BJ (cell line): Measurements from ENCODE around the gene MAP2. TPM values are rescaled to one million over a fixed set of nuclear protein-coding genes. Genes with fewer than 3 reads are reported as not detected.

Source experiments
- CTCF ChIA-PET: fragments of 350-600 bp; formaldehyde crosslinking; extraction: SDS; loops from one replicate; lab custom pipeline; 2021; ENCODE audit warnings: antibody characterized with exemption, inconsistent platforms; lab: Yijun Ruan, JAX
- POLR2A ChIA-PET: fragments of 300-600 bp; sonication (Branson Sonifier 250); formaldehyde crosslinking; extraction: SDS; loops from one replicate; lab custom pipeline; 2021; ENCODE audit warnings: antibody characterized with exemption; lab: Charles Lee
- DNase-seq: peaks from one replicate; pipeline ENCODE4 v3.0.0-alpha.2; 2011; ENCODE audit warnings: low read depth
- H3K27me3 ChIP-seq: 2 replicates; pipeline ENCODE4 v1.6.0; 2011; ENCODE audit warnings: low read length; ENCODE audit not compliant: control insufficient read depth, insufficient read depth
- H3K36me3 ChIP-seq: 2 replicates; pipeline ENCODE4 v1.5.1; 2011; ENCODE audit warnings: low read length; ENCODE audit not compliant: control insufficient read depth, insufficient read depth
- H3K4me3 ChIP-seq: 2 replicates; pipeline ENCODE4 v1.5.1; 2011; ENCODE audit warnings: low read depth, mild to moderate bottlenecking, control low read depth, low read length
- polyA plus RNA-seq: library from polyadenylated mRNA; depleted of rRNA; stranded (reverse); fragments of >200 nt; gene quantifications from 2 replicates; pipeline ENCODE4 v1.2.3, GENCODE V29; 2011
- TF ChIP-seq, protein P1 (sequence below): IDR thresholded peaks from 2 replicates; pipeline ENCODE4 v1.5.1; 2011; ENCODE audit warnings: low read depth, mild to moderate bottlenecking, control low read depth, inconsistent platforms, low read length, moderate library complexity; ENCODE audit not compliant: insufficient read depth

Gene MAP2
- polyA plus RNA-seq, 1 experiment, result 3.5 TPM

- TF ChIP-seq, protein P1, sequence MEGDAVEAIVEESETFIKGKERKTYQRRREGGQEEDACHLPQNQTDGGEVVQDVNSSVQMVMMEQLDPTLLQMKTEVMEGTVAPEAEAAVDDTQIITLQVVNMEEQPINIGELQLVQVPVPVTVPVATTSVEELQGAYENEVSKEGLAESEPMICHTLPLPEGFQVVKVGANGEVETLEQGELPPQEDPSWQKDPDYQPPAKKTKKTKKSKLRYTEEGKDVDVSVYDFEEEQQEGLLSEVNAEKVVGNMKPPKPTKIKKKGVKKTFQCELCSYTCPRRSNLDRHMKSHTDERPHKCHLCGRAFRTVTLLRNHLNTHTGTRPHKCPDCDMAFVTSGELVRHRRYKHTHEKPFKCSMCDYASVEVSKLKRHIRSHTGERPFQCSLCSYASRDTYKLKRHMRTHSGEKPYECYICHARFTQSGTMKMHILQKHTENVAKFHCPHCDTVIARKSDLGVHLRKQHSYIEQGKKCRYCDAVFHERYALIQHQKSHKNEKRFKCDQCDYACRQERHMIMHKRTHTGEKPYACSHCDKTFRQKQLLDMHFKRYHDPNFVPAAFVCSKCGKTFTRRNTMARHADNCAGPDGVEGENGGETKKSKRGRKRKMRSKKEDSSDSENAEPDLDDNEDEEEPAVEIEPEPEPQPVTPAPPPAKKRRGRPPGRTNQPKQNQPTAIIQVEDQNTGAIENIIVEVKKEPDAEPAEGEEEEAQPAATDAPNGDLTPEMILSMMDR, result no peak
- Histone ChIP-seq H3K36me3 (no peaks in the 10 kb centered on the region), H3K4me3 (no peak overlapping the region), H3K27me3 (no peaks in the 10 kb centered on the region)
- no peak for DNase-seq
- CTCF ChIA-PET, result no interaction called here
- POLR2A ChIA-PET, result no interaction called here
Observed at GRCh38 chr2:209638346-209638745, 214.5 kb downstream of the MAP2 start.

DNA sequence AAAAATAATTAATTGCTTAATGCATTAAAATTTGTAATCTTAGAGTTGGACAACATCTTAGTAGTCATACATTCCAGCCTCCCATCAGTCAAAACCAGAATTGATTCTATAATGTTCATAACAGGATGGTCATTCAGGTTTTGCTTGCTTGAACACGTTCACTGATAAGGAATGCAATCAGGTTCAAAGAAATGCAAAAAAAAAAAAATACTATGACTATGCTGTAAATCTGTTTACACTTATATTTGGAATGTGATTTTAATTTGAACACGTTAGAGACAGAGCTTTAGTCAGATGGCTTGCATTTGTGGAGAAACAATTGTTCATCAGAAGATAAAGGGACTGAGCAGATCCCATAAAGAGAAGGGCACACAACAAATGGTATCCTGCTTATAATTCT lies 216.5 kb downstream of the MAP2 start:
- no peaks in the 10 kb centered on the region for H3K36me3 ChIP-seq
- no peak overlapping the region for H3K4me3 ChIP-seq
- POLR2A ChIA-PET, result no interaction called here
- TF ChIP-seq, protein P1, result no peak
- DNase-seq, result no peak
- CTCF ChIA-PET, result interaction anchor here (0.6 to 1.0 kb wide), 2 partner anchors 79 to 556 kb away, joined by 3 read pairs; no protein-coding TSS in a partner anchor
- no peaks in the 10 kb centered on the region for H3K27me3 ChIP-seq

GRCh38 chr2:209642146-209642820 lies 218.4 kb downstream of the MAP2 start:
- H3K36me3 ChIP-seq, result no peaks in the 10 kb centered on the region
- CTCF ChIA-PET, result no interaction called here
- POLR2A ChIA-PET, result no interaction called here
- H3K4me3 ChIP-seq, result no peak overlapping the region
- no peak for DNase-seq
- H3K27me3 ChIP-seq, result no peaks in the 10 kb centered on the region
- TF ChIP-seq, protein P1, result no peak

DNA sequence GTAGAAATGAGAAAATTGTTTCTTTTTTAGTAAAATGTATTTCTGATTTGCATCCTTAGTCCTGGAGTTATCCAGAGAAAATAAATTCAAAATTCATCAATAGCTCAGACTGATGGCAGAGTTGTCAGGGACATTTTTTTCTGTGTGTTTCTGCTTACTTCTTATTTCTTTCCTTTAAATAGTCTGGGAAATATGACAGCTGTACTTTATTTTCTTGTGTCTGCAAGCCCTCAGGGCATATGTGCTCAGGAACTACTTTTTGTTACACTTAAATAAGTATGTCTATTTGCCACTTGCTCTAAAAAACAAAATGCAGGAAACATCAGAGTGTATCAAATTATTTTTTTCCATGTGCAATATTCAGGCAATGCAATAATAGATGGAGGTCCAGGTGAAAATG lies 221.0 kb downstream of the MAP2 start:
- Histone ChIP-seq H3K4me3 (no peak overlapping the region), H3K27me3 (no peaks in the 10 kb centered on the region), H3K36me3 (no peaks in the 10 kb centered on the region)
- TF ChIP-seq, protein P1, result no peak
- ChIA-PET CTCF (interaction anchor here (1.1 kb wide), 1 partner anchor 310 kb away, joined by 4 read pairs; no protein-coding TSS in a partner anchor), POLR2A (no interaction called here)
- no peak for DNase-seq

DNA sequence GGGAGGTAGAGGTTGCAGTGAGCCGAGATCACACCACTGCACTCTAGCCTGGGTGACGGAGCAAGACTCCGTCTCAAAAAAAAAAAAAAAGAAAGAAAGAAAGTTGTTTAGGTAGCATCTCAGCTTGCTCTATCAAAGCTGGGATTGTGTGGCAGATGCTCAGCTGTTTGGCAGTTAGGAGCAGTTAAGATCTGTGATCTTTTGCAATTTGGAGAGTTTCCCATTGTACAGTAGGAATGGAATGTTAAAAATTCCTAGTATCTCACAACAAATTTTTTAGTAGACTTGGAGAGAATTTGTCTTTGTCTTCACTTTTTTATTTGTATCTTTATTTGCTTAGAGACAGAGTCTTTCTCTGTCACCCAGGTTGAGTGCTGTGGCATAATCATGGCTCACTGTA lies 224.9 kb downstream of the MAP2 start:
- POLR2A ChIA-PET, result interaction anchor here (0.6 kb wide), 1 partner anchor 9 kb away, joined by 6 read pairs; no protein-coding TSS in a partner anchor
- CTCF ChIA-PET, result no interaction called here
- Histone ChIP-seq H3K36me3 (no peaks in the 10 kb centered on the region), H3K27me3 (no peaks in the 10 kb centered on the region), H3K4me3 (no peak overlapping the region)
- peak; percentile 70 for DNase-seq
- TF ChIP-seq, protein P1, result no peak
